ENCODE measurements around the gene SNAP47. TPM values are rescaled to one million over a fixed set of nuclear protein-coding genes. Genes with fewer than 3 reads are reported as not detected.

The SNAP47 gene
- total RNA-seq, 4 donors from 2014 or later, result 25.2 to 41.9 (median 34.7) TPM

GRCh38 chr1:227712648-227713047 lies 22.6 kb upstream of the SNAP47 start:
- TF ChIP-seq POLR2A (IDR thresholded peaks at IDR 0.05) (no peak), CTCF (IDR thresholded peaks at IDR 0.05) (no peak)
- intact Hi-C loops (cut with DNase I; ENCODE audit: low total_unique reads), result no loop called here
- no peak for DNase-seq (ENCODE audit: low spot score in 2 of 2)
- no peak overlapping the region for H3K4me3 ChIP-seq (ENCODE audit: low read depth, poor library complexity, severe bottlenecking)

- TF ChIP-seq CTCF (IDR thresholded peaks at IDR 0.05), result no peak
- H3K4me3 ChIP-seq (ENCODE audit: low read depth, poor library complexity, severe bottlenecking), result no peak overlapping the region
- WGBS, 2 donors, result 78 to 81% methylated on average over 2 of the region's 2 CpGs
- DNase-seq (ENCODE audit: low spot score in 2 of 2), result no peak
- intact Hi-C loops (cut with DNase I; ENCODE audit: low total_unique reads), result loop anchor here (5.0 kb wide), 1 partner anchor 357 kb away; no protein-coding TSS in a partner anchor
Observed at GRCh38 chr1:227718932-227719331, 16.3 kb upstream of the SNAP47 start.

- no peak overlapping the region for H3K4me3 ChIP-seq (ENCODE audit: low read depth, poor library complexity, severe bottlenecking)
- DNase-seq (ENCODE audit: low spot score in 2 of 2), result no peak
- 88 to 95% methylated on average over 1 of the region's 1 CpG for WGBS, 2 donors
Observed at GRCh38 chr1:227723474-227723873, 11.8 kb upstream of the SNAP47 start.

GRCh38 chr1:227725046-227725445 lies 10.2 kb upstream of the SNAP47 start:
- no peak for DNase-seq (ENCODE audit: low spot score in 2 of 2)
- H3K4me3 ChIP-seq (ENCODE audit: low read depth, poor library complexity, severe bottlenecking), result no peak overlapping the region
- TF ChIP-seq POLR2A (IDR thresholded peaks at IDR 0.05) (no peak), CTCF (IDR thresholded peaks at IDR 0.05) (no peak)
- intact Hi-C loops (cut with DNase I; ENCODE audit: low total_unique reads), result no loop called here
- whole genome bisulfite sequencing, 2 donors, result 16 to 23% methylated on average over 2 of the region's 2 CpGs

More at GRCh38 chr1:227723474-227723873, 11.8 kb upstream of the SNAP47 start:
- no peak for TF ChIP-seq CTCF (IDR thresholded peaks at IDR 0.05)
- TF ChIP-seq POLR2A (IDR thresholded peaks at IDR 0.05), result no peak
- intact Hi-C loops (cut with DNase I; ENCODE audit: low total_unique reads), result no loop called here

- no peak for TF ChIP-seq POLR2A (IDR thresholded peaks at IDR 0.05)
- no peak for TF ChIP-seq CTCF (IDR thresholded peaks at IDR 0.05)
- intact Hi-C loops (cut with DNase I; ENCODE audit: low total_unique reads), result no loop called here
- 63 to 69% methylated on average over 3 of the region's 3 CpGs for whole genome bisulfite sequencing, 2 donors
- no peak for DNase-seq (ENCODE audit: low spot score in 2 of 2)
- no peak overlapping the region for H3K4me3 ChIP-seq (ENCODE audit: low read depth, poor library complexity, severe bottlenecking)
Observed at GRCh38 chr1:227726318-227726717, 8.9 kb upstream of the SNAP47 start.

GRCh38 chr1:227726924-227727599 lies 8.2 kb upstream of the SNAP47 start:
- TF ChIP-seq CTCF (IDR thresholded peaks at IDR 0.05), result no peak
- no peak for TF ChIP-seq POLR2A (IDR thresholded peaks at IDR 0.05)
- WGBS, 2 donors, result 80 to 83% methylated on average over 6 of the region's 6 CpGs
- intact Hi-C loops (cut with DNase I; ENCODE audit: low total_unique reads), result no loop called here

More at GRCh38 chr1:227726924-227727599, 8.2 kb upstream of the SNAP47 start:
- no peak for DNase-seq (ENCODE audit: low spot score in 2 of 2)
- H3K4me3 ChIP-seq (ENCODE audit: low read depth, poor library complexity, severe bottlenecking), result no peak overlapping the region

All from lower leg skin (tissue), 4 donors.